HG02571 (cell line): Measurements from ENCODE around the gene PRDM4.
A peak's percentile ranks its signal among the peaks of the same experiment; 100 is the strongest.

Experiments used
- ATAC-seq: cut with Tn5 transposase; IDR thresholded peaks from one replicate; pipeline ENCODE4 v1.9.1; 2021; ENCODE audit warnings: mild to moderate bottlenecking, moderate library complexity; ENCODE audit not compliant: unreplicated experiment

Gene PRDM4, protein sequence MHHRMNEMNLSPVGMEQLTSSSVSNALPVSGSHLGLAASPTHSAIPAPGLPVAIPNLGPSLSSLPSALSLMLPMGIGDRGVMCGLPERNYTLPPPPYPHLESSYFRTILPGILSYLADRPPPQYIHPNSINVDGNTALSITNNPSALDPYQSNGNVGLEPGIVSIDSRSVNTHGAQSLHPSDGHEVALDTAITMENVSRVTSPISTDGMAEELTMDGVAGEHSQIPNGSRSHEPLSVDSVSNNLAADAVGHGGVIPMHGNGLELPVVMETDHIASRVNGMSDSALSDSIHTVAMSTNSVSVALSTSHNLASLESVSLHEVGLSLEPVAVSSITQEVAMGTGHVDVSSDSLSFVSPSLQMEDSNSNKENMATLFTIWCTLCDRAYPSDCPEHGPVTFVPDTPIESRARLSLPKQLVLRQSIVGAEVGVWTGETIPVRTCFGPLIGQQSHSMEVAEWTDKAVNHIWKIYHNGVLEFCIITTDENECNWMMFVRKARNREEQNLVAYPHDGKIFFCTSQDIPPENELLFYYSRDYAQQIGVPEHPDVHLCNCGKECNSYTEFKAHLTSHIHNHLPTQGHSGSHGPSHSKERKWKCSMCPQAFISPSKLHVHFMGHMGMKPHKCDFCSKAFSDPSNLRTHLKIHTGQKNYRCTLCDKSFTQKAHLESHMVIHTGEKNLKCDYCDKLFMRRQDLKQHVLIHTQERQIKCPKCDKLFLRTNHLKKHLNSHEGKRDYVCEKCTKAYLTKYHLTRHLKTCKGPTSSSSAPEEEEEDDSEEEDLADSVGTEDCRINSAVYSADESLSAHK

DNA sequence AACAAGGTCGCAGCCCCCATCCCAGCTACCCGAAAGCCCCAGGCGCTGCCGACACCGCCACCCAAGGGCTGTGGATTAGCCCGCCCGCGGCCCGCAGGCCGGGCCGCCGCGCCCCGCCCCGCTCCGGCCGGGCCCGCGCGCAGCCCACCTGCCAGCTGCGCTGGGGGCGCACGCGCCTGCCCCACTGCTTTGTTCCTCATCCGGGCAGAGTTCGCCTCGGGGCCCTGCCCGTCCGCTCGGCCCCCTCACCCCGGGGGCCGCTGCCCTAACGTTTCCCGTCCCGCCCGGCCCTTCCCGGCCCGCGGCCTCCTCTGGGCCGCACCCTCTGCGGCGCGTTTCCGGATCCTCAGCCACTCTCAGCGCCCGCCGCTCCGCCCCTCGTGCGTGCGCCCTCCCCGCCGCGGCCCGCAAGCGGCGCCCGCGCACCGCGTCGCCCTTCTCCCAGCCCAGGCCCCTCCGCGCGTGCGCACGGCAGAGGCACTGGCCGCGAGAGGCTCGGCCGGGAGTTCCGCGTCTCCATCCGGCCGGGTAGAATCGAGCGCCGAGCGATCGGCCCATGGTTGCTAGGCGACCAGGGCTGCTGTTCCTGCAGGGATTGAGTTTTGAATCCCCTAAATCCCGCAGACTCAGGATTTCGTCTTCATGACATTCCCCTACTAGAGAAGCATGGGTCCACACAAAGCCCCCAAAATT lies at the start of gene PRDM4:
TSS of gene PRDM4 (minus strand) at position 329 of the 693 bp plus-strand sequence. CDS start 622 bp downstream, outside the sequence.
- ATAC-seq = peak; percentile 96

DNA sequence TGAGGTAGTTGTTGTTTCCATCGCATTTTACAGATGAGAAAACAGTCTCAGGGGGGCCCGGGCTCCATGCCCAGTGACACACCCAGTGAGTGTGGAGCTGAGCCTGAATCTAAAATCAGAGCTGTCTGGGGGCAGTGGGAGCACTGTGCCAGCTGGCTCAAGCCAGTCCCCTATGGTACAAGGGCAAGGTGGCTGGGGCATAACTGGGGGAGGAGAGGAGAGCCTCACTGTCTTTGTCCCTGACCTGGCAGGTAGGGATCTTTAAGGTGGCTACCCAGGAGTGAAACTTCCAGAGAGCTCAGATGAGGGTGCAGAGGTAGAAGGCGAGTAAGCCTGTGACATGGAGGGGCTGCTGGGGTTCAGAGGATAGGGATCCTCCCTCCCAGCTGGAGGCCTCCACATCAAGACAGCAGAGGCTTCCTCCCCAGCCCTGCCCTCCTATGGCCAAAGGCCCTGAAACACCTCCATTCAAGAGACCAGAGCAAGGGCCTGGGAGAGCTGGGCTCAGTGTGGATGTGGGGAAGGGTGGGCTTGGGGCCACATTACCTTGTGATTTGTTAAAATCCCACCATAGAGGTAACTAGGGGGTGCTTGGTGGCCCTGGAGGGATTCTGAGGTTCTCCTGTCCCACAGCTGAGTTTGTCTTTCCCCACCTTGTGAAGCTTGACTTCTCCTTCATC lies 46.7 kb upstream of the PRDM4 start:
- no peak for ATAC-seq

DNA sequence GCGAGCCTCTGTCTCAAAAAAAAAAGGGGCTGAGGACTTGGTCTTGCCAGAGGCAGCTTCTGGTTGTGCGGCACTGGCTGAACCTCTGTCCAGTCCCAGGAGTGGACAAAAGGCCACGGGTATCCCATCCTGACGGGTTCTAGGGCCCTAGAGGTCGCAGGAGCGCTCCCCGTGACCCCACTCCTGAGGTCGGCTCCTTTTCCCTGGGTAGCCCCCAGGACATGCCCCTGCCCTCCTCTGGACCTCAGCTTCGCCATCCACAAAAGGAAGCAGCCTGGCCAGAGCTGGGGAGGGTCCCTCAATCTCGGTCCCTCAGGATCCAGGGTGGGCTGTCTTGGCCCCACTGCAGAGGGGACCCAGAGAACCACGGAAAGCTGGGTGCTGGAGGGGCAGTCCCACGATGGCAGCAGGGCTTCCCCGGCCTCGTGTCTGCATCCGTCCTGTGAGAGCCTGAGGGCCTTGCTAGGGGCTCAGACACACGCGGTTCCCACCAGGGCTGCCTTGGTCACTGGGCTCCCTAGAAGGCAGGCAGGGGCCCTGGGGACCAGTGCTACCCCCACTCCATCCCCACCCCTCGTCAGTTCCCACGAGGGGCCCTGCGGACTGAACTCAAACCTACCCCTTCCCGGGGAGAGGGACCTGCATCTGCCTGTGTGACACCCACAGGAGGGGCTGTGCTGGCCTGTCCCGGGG lies 44.7 kb upstream of the PRDM4 start:
- no peak for ATAC-seq

DNA sequence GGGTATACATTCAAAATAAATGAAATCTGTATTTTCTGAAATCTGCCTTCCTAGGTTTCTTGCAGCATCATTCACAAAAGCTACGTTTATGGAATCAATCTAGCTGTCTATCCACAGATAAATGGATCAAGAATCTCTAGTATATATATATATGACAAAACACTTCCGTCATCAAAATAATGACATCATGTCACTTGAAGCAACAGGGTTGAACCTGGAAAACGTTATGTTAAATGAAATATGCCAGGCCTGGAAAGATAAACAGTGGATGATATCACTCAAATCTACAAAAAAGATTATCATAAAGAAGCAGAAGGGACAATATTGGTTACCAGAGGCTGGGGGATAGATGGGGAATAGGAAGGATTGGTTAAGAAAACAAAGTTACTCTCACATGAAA lies 42.2 kb upstream of the PRDM4 start:
- no peak for ATAC-seq

DNA sequence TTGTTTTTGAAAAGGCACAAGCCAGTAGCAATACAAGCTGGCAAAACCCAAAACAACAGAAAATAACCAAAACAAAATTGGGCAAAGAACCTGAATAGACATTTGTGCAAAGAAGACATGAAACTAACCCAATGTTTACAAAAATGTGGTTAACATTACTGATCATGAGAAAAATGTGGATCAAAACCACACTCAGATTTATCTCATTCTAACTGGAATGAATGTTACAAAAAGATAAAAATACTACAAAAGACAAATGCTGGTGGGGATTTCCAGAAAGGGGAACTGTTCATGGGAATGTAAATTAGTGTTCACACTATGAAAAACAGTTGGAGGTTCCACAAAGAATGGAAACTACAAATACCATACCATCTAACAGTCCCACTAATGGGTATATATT lies 40.2 kb upstream of the PRDM4 start:
- ATAC-seq = no peak

DNA sequence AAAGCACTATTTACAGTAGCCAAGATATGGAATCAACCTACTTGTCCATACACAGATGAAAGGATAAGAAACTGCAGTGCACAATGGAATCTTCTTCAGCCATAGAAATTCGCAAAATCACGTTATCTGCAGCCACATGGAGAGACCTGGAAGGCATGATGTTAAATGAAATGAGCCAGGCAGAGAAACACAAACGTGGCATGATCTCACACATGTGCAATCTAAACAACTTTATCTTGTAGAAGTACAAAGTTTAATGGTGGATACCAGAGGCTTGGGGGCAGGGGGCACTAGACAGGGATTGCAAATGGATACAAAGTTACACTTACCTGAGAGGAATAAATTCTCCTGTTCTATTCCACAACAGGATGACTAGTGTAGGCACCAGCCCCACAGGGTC lies 37.6 kb upstream of the PRDM4 start:
- ATAC-seq = no peak

DNA sequence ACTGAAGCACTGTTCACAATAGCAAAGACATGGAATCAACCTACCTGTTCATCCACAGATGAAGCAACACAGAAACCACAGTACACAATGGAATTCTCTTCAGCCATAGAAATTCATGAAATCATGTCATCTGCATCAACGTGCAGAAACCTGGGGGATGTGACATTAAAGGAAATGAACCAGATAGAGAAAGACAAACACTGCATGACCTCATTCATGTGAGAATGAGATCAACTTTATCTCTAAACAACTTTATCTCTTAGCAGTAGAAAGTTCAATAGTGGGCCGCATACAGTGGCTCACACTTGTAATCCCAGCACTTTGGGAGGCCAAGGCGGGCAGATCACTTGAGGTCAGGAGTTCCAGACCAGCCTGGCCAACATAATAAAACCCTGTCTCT lies 33.5 kb upstream of the PRDM4 start:
- ATAC-seq = no peak

DNA sequence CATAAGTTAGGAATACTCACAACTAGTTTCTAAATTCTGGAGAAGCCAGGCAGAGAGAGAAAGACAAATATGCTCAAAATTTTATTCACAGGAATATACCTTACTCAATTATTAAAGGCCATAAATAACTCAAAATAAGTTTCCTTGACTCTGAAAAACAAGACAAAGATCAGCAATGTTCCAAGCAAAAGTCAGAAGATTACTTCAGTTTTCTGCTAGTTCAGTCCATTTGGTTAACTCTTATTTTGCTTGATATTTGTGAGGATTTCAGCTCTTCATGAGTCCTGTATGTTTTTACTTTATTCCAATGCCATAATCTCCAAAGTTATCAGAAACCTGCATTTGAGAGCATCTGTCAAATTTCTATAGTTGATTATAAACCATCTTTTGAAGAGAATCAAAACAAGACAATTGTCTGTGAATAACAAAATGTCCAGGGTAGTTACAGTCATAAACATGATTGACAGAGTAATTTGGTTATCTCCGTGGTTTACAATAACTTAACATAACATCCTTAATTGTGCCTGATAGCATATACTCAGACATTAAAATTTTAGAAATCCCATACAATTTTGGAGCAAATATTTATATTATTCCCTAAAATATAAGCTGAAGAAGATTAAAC lies 30.6 kb upstream of the PRDM4 start:
- no peak for ATAC-seq

DNA sequence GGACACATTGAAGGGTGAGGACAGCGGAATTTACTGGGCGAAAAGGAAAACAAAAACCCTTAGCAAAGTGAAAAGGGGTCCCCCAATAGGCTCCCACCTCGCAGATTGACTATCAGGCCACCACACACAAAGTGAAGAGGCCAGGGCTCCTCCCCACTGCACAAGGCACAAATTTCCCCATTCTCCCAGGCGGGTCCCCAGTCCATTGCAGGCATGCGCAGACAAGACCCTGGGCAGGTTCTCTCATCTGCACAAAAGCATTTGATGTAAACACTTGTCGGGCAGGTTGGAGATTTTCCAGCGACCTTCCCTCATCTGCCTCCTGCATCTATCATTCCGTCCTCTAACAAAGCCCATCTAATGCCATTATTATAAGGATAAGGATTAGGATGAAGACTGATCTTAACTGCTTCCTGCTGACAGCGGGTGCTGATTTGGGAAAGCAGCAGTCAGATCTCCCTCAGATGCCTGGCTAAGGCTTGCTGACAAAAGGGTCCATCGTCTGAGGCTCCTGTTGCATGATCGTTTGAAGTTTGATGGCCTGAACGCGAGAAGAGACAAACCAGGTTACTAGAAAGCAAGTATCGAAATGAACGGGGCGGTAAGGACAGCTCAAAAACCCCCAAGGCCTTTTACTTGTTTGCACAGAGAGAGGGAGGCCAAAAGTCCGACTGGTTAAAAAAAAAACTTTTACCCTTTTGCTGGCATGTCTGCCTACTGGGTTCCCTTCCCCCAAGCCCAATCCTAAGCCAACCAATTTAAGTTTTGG lies 27.9 kb upstream of the PRDM4 start:
- no peak for ATAC-seq

DNA sequence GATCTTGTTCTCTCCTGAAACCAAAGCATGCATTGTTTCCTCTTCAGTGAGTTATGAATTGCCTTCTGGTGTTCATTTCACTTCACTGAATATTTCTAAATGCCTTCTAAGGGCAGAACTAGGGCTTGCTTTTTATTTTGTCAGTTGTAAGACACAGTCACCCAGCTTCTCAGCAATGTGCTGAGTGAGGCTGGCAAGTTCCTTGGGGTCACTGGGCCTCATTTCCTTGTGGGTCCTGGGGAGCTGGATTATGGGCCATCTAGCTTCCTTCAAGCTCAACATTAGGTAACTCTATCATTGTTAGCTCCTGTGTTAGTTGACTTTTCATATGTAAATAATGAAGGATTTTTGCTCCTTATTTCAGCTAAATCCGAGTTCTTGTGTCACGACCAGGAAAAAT lies 27.3 kb upstream of the PRDM4 start:
- no peak for ATAC-seq

DNA sequence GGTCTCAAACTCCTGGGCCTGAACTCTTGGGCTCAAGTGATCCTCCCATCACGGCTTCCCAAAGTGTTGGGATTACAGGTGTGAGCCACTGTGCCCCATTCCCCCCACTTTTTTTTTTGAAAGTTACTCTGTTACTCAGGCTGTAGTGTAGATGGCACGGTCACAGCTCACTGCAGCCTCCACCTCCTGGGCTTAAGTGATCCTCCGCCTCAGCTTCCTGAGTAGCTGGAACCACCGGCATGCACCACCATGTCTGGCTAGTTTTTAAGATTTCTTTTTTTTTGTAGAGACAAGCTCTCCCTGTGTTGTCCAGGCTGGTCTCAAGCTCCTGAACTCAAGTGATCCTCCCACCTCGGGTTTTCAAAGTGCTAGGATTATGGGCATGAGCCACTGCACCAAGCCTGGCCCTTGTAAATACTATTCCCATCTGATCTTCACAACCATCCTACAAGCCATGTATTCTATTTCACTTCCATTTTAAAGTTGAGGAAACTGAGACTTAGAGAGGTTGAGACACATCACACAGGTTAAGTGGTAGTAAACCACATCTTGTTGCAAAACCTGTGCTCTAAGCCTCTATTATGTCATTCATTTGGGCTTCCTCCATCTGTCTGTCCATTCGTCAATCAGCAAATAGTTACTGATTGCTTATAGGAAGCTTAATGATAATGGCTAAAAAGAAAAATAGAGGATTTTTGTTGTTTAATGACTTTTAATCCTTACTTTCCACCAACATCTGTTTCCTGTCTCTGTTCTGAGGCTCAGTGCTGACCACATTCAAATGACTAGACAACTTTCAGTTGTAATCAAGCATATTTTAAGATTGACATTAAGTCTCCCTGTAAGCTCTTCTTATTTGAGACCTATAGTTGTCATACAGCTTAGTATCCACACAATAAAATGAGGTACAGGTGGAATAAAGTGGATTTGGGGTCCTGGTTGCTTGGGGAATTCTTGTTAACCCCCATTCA lies 22.8 kb upstream of the PRDM4 start:
- ATAC-seq = peak; percentile 69

DNA sequence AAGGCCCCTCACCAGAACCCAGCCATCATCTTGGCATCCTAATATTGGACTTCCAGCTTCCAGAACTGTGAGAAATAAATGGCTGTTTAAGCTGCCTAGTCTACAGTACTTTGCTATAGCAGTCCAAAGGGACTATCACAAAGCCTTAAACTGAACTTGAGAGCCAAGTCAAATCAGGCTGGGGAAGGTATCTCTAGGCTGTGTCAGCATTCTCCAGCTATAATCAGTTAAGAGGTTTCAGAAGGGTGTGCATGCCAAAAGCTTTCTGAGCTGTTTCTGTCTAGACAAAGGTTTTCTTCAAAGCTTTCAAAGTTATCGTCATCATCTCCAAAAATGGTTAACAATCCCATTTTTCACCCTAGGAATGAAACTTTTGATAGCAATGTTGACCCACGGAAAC lies 21.1 kb upstream of the PRDM4 start:
- ATAC-seq = no peak

DNA sequence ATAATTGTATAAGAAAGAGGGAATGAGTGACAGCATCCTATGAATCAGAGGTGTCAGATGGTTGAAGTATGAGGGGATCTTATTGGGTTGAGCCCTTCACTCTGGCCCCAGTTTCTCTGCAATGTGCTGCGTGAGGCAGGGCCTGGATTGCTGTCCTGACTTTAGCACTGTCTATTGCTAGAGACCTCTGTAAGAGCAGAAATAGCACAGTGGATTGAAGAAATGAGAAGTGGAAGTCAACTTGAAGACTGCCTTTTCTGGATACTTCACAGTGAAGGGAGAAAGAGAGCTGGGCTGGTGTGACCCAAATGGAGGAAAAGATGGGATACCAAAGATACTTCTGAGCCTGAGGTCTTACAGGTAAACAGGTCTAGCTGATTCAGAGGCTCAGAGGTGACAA lies 19.4 kb upstream of the PRDM4 start:
- ATAC-seq = no peak

DNA sequence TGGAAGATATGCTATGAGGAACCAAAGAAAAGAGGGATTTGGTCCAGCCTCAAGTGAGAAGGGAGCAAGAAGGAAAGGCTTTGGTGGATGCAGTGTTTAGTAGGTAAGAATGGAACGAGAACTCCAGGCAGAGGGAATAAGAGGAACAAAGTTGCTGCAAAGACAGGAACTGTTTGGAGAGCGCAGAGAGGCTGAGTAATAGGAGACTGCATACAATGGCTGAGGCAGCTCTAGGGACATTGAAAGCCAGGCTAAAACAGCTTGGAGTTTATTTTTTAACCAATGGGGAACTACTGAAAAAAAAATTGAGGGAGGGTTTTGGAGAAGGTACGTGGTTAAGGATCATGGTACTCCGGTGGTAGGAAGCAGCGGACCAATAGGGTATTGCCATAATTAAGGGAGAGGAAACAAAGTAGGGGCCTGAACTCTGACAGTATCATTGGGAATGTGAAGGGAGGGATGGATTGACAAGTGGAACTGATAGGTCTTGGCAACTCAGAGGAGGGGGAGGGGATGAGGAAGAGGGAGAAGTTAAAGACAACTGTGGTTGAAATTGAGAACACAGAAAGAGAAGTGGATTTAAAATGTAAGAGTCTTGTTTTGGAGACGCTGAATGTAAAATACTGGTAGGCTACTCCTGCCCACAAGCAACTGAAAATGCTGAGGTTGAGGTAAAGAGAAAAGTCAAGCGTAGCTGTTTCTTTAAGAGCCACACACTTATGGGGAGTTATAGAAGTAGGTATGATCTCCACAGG lies 18.3 kb upstream of the PRDM4 start:
- no peak for ATAC-seq

DNA sequence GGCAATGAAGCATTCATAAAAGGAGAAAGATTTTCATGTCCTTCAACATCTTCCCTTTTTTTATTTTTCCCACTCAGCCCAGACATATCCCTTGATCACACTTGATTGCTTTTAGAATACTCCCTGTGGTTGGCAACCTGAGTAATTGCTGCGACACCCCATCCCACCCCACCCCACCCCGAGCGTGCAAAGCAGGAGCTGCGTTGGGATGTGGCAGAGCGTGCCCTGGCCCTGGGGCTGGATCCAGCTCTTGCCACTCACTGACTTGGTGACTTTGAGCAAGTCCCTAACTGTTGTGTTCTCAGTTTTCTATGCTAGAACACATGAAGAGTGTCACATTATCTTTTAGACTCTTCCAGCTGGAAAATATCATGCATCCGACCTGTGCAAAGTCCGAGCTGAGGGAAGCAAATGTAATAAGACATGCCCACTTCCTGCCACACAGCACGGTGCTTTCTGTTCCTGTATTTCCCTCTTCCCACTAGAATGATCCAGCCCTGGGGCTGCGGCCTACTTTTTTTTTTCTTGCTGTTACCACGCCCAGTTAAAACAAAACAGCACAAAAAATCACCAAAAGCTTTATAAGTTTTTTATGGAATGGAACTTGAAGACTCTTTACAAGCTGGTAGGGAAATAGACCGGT lies 17.6 kb upstream of the PRDM4 start:
- no peak for ATAC-seq

DNA sequence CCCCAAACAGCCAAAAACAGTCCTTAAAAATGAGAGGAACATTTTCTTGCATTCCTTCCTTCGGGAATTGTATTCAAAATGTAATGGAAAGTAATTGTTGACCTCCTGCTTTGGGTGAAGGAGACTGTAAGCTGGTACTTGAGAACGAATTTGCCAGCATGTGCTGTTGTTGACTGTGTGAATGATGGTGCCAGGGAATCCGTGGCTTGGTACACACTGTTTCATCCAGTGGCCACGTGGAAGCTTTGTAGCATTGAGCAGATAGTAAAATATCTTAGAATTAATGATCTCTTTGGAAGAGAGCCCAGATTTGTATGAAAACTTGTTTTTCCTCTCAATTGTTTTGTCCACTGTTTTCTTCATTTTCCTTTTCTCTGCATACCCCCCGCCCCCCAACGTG lies 15.2 kb upstream of the PRDM4 start:
- no peak for ATAC-seq
